T-cell (primary cell): ENCODE results near the gene C5orf47. TPM values are rescaled to one million over a fixed set of nuclear protein-coding genes. Genes with fewer than 3 reads are reported as not detected.

ENCODE experiments used
- ATAC-seq, 4 experiments: fragments of 200-7000 bp in 3 of 4; fragments of 150-1000 bp in 1 of 4; cut with Tn5 transposase; replicated peaks in 1 of 4; 1 replicate in 3 of 4; 2 replicates in 1 of 4; pipeline ENCODE4 v1.10.0; 2021; ENCODE audit warnings: moderate library complexity in 3 of 4, mild to moderate bottlenecking in 2 of 4, moderate number of reproducible peaks in 1 of 4
- CTCF ChIA-PET, 2 donors: fragments of 300-600 bp; sonication (Branson Sonifier 250); formaldehyde crosslinking; loops; one replicate each; lab custom pipeline; 2022; ENCODE audit warnings: antibody characterized with exemption in 2 of 2; lab: Charles Lee
- POLR2A ChIA-PET, 2 donors: fragments of 300-600 bp; sonication (Branson Sonifier 250); formaldehyde crosslinking; loops; one replicate each; lab custom pipeline; 2022; ENCODE audit warnings: antibody characterized with exemption in 2 of 2; lab: Charles Lee
- DNase-seq, 35 experiments: peaks; one replicate each; pipeline versions ENCODE4 v3.0.0 to v3.0.0-alpha.2; 2013 to 2023
- H3K27ac ChIP-seq: one replicate; pipeline ENCODE4 v1.5.1; 2013; ENCODE audit warnings: low read length
- H3K27me3 ChIP-seq, 2 experiments: replicated peaks in 1 of 2; 1 replicate in 1 of 2; 2 replicates in 1 of 2; pipeline versions ENCODE4 v1.6.1 to v1.7.0; 2013; ENCODE audit warnings: low read length in 1 of 2, mixed read lengths in 1 of 2; ENCODE audit not compliant: control insufficient read depth in 2 of 2, insufficient read depth in 2 of 2; ENCODE audit errors: extremely low read depth in 1 of 2
- H3K36me3 ChIP-seq, 2 donors: 1 replicate in 1 of 2; 2 replicates in 1 of 2; pipeline versions ENCODE4 v1.6.1 to v1.7.0; 2013; ENCODE audit warnings: low read length in 1 of 2; ENCODE audit not compliant: control insufficient read depth in 2 of 2, insufficient read depth in 1 of 2; ENCODE audit errors: extremely low read depth in 1 of 2
- H3K4me1 ChIP-seq, 2 experiments: 1 replicate in 1 of 2; 2 replicates in 1 of 2; pipeline versions ENCODE4 v1.6.1 to v1.7.0; 2013; ENCODE audit warnings: low read length in 2 of 2, mixed read lengths in 1 of 2; ENCODE audit not compliant: insufficient read depth in 2 of 2, control insufficient read depth in 1 of 2; ENCODE audit errors: extremely low read depth in 1 of 2
- H3K4me3 ChIP-seq, 2 donors: 1 replicate in 1 of 2; 2 replicates in 1 of 2; pipeline versions ENCODE4 v1.5.1 to v1.7.0; 2013; ENCODE audit warnings: mild to moderate bottlenecking in 2 of 2, low read length in 1 of 2, moderate library complexity in 1 of 2; ENCODE audit not compliant: control insufficient read depth in 1 of 2; ENCODE audit errors: extremely low read depth in 1 of 2
- H3K9me3 ChIP-seq: 2 replicates; pipeline ENCODE4 v1.7.0; 2013
- H3K27ac Mint-ChIP-seq, 2 donors: one replicate each; pipeline ENCODE4 v1.8.0; 2020 to 2021; ENCODE audit warnings: mild to moderate bottlenecking in 2 of 2, mixed read lengths in 2 of 2
- H3K27me3 Mint-ChIP-seq, 2 donors: one replicate each; pipeline ENCODE4 v1.8.0; 2021 to 2022; ENCODE audit warnings: mixed read lengths in 2 of 2
- H3K36me3 Mint-ChIP-seq: one replicate; pipeline ENCODE4 v1.8.0; 2021; ENCODE audit warnings: mixed read lengths
- H3K4me1 Mint-ChIP-seq, 3 donors: one replicate each; pipeline ENCODE4 v1.8.0; 2020 to 2022; ENCODE audit warnings: mixed read lengths in 3 of 3, mild to moderate bottlenecking in 1 of 3
- H3K4me3 Mint-ChIP-seq, 3 donors: one replicate each; pipeline ENCODE4 v1.8.0; 2020 to 2022; ENCODE audit warnings: mild to moderate bottlenecking in 3 of 3, mixed read lengths in 3 of 3, moderate library complexity in 3 of 3
- H3K9me3 Mint-ChIP-seq, 3 donors: one replicate each; pipeline ENCODE4 v1.8.0; 2020 to 2022; ENCODE audit warnings: mixed read lengths in 3 of 3
- WGBS: methylation state at CpG from one replicate; pipeline ENCODE4 v1.1.5; 2013; ENCODE audit warnings: missing lambda C conversion rate; ENCODE audit not compliant: insufficient coverage; 5-methylcytosine and 5-hydroxymethylcytosine counted together
- total RNA-seq, 35 experiments: library from RNA in 6 of 35; stranded (reverse) in 6 of 35; fragments of 120-200 nt in 1 of 35; gene quantifications; one replicate each; pipeline versions ENCODE4 v1.2.1 to v1.2.4 and lab custom pipeline; 2013 to 2026

The C5orf47 gene
- total RNA-seq = not detected
- total RNA-seq (2013) = not detected
- 0 to 0.09 (median 0) reads per million in 29 experiments for total RNA-seq (lab: John Stamatoyannopoulos, UW)

GRCh38 chr5:173988554-173989431 is at the start of gene C5orf47:
Gene C5orf47, plus strand, starts transcription at chr5:173989170. Its CDS starts 94 bp downstream, at chr5:173989264.
- Histone ChIP-seq H3K27me3 (peaks cover 0 to 9% of the 10 kb centered on the region in 2 experiments), H3K4me3 (no peak within 1 kb of the TSS), H3K4me1 (no peaks in the 10 kb centered on the region), H3K27ac (no peak within 1 kb of the TSS), H3K9me3 (no peaks in the 10 kb centered on the region), H3K36me3 (no peaks in the 10 kb centered on the region)
- ATAC-seq (no peak), DNase-seq (no peak)
- Mint-ChIP-seq H3K4me3 (no peak within 1 kb of the TSS), H3K4me1 (no peaks in the 10 kb centered on the region), H3K36me3 (no peaks in the 10 kb centered on the region), H3K27ac (no peak within 1 kb of the TSS), H3K27me3 (peaks cover 2 to 11% of the 10 kb centered on the region in 2 donors), H3K9me3 (no peaks in the 10 kb centered on the region)
- ChIA-PET POLR2A (no interaction called here), CTCF (no interaction called here)
- WGBS = 95% methylated on average over 31 of the region's 51 CpGs

GRCh38 chr5:173940269-173940668 is 48.7 kb upstream of the C5orf47 start:
- no CpG with 5 or more reads among the region's 2 CpGs for WGBS
- Mint-ChIP-seq H3K9me3 (no peaks in the 10 kb centered on the region), H3K36me3 (peaks cover 16% of the 10 kb centered on the region), H3K4me3 (no peak overlapping the region), H3K27me3 (no peaks in the 10 kb centered on the region), H3K27ac (no peak overlapping the region), H3K4me1 (peaks cover 0 to 7% (median 3%) of the 10 kb centered on the region in 3 donors)
- no peaks in the 10 kb centered on the region for H3K27me3 ChIP-seq
- ATAC-seq (no peak), DNase-seq (no peak)
- no peak overlapping the region for H3K4me3 ChIP-seq
- ChIA-PET POLR2A (no interaction called here), CTCF (interaction anchor here in 1 of 2 donors (0.6 kb wide), 1 partner anchor 53 kb away, joined by 3 read pairs; no protein-coding TSS in a partner anchor)
- H3K9me3 ChIP-seq = no peaks in the 10 kb centered on the region
- no peak overlapping the region for H3K27ac ChIP-seq
- H3K36me3 ChIP-seq = peaks cover 0 to 7% of the 10 kb centered on the region in 2 donors
- no peaks in the 10 kb centered on the region for H3K4me1 ChIP-seq

- ATAC-seq (no peak), DNase-seq (no peak)
- H3K27me3 Mint-ChIP-seq = no peaks in the 10 kb centered on the region
- peaks cover 0 to 14% of the 10 kb centered on the region in 2 donors for H3K36me3 ChIP-seq
- no peaks in the 10 kb centered on the region for H3K27me3 ChIP-seq
- no peaks in the 10 kb centered on the region for H3K9me3 ChIP-seq
- H3K4me1 Mint-ChIP-seq = peaks cover 0 to 3% (median 3%) of the 10 kb centered on the region in 3 donors
- H3K4me3 ChIP-seq = no peak overlapping the region
- WGBS = no CpG with 5 or more reads among the region's 2 CpGs
- no peak overlapping the region for H3K27ac ChIP-seq
- ChIA-PET CTCF (no interaction called here), POLR2A (no interaction called here)
- H3K4me1 ChIP-seq = no peaks in the 10 kb centered on the region
- no peak overlapping the region for H3K4me3 Mint-ChIP-seq
- no peaks in the 10 kb centered on the region for H3K9me3 Mint-ChIP-seq
- H3K36me3 Mint-ChIP-seq = peaks cover 24% of the 10 kb centered on the region
- H3K27ac Mint-ChIP-seq = no peak overlapping the region
Observed at GRCh38 chr5:173941102-173941501, 47.9 kb upstream of the C5orf47 start.

- peaks cover 0 to 21% of the 10 kb centered on the region in 2 donors for H3K36me3 ChIP-seq
- no peak overlapping the region for H3K4me3 Mint-ChIP-seq
- H3K4me3 ChIP-seq = no peak overlapping the region
- peaks cover 0 to 3% (median 2%) of the 10 kb centered on the region in 3 donors for H3K4me1 Mint-ChIP-seq
- H3K27ac ChIP-seq = no peak overlapping the region
- H3K9me3 ChIP-seq = no peaks in the 10 kb centered on the region
- WGBS = 98% methylated on average over 8 of the region's 9 CpGs
- no peaks in the 10 kb centered on the region for H3K4me1 ChIP-seq
- ChIA-PET CTCF (no interaction called here), POLR2A (no interaction called here)
- H3K36me3 Mint-ChIP-seq = peaks cover 31% of the 10 kb centered on the region
- H3K9me3 Mint-ChIP-seq = no peaks in the 10 kb centered on the region
- no peak for DNase-seq
- no peak overlapping the region for H3K27ac Mint-ChIP-seq
- no peaks in the 10 kb centered on the region for H3K27me3 ChIP-seq
- H3K27me3 Mint-ChIP-seq = no peaks in the 10 kb centered on the region
- ATAC-seq = no peak
Observed at GRCh38 chr5:173941758-173942401, 47.1 kb upstream of the C5orf47 start.

- no peaks in the 10 kb centered on the region for H3K4me1 ChIP-seq
- ATAC-seq (no peak), DNase-seq (no peak)
- ChIA-PET CTCF (interaction anchor here in 1 of 2 donors (0.7 kb wide), 2 partner anchors 1631 to 1878 kb away, joined by 6 to 7 read pairs; no protein-coding TSS in a partner anchor), POLR2A (no interaction called here)
- Mint-ChIP-seq H3K36me3 (peaks cover 42% of the 10 kb centered on the region), H3K4me1 (peaks cover 0 to 3% (median 2%) of the 10 kb centered on the region in 3 donors), H3K4me3 (no peak overlapping the region), H3K9me3 (no peaks in the 10 kb centered on the region), H3K27ac (no peak overlapping the region), H3K27me3 (no peaks in the 10 kb centered on the region)
- no peaks in the 10 kb centered on the region for H3K27me3 ChIP-seq
- H3K4me3 ChIP-seq = no peak overlapping the region
- H3K27ac ChIP-seq = no peak overlapping the region
- no CpG with 5 or more reads among the region's 2 CpGs for WGBS
- H3K36me3 ChIP-seq = peaks cover 3 to 35% of the 10 kb centered on the region in 2 donors
- H3K9me3 ChIP-seq = no peaks in the 10 kb centered on the region
Observed at GRCh38 chr5:173944511-173944910, 44.5 kb upstream of the C5orf47 start.

GRCh38 chr5:173945160-173945559 is 43.8 kb upstream of the C5orf47 start:
- DNase-seq (no peak), ATAC-seq (no peak)
- peaks cover 0 to 3% (median 2%) of the 10 kb centered on the region in 3 donors for H3K4me1 Mint-ChIP-seq
- ChIA-PET CTCF (no interaction called here), POLR2A (no interaction called here)
- H3K27me3 ChIP-seq = no peaks in the 10 kb centered on the region
- no peaks in the 10 kb centered on the region for H3K4me1 ChIP-seq
- peaks cover 47% of the 10 kb centered on the region for H3K36me3 Mint-ChIP-seq
- no peaks in the 10 kb centered on the region for H3K27me3 Mint-ChIP-seq
- no peak overlapping the region for H3K27ac Mint-ChIP-seq
- WGBS = 100% methylated on average over 1 of the region's 2 CpGs
- no peaks in the 10 kb centered on the region for H3K9me3 ChIP-seq
- H3K9me3 Mint-ChIP-seq = no peaks in the 10 kb centered on the region
- peaks cover 3 to 35% of the 10 kb centered on the region in 2 donors for H3K36me3 ChIP-seq
- H3K4me3 ChIP-seq = no peak overlapping the region
- no peak overlapping the region for H3K27ac ChIP-seq
- H3K4me3 Mint-ChIP-seq = no peak overlapping the region
